Cerebellar cortex (tissue), 1 donor: ENCODE results near the gene TRMT5.

ENCODE experiments used
- DNase-seq: peaks from one replicate; pipeline ENCODE4 v3.0.0-alpha.2; 2015; ENCODE audit warnings: low spot score

The TRMT5 gene, protein sequence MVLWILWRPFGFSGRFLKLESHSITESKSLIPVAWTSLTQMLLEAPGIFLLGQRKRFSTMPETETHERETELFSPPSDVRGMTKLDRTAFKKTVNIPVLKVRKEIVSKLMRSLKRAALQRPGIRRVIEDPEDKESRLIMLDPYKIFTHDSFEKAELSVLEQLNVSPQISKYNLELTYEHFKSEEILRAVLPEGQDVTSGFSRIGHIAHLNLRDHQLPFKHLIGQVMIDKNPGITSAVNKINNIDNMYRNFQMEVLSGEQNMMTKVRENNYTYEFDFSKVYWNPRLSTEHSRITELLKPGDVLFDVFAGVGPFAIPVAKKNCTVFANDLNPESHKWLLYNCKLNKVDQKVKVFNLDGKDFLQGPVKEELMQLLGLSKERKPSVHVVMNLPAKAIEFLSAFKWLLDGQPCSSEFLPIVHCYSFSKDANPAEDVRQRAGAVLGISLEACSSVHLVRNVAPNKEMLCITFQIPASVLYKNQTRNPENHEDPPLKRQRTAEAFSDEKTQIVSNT

DNA sequence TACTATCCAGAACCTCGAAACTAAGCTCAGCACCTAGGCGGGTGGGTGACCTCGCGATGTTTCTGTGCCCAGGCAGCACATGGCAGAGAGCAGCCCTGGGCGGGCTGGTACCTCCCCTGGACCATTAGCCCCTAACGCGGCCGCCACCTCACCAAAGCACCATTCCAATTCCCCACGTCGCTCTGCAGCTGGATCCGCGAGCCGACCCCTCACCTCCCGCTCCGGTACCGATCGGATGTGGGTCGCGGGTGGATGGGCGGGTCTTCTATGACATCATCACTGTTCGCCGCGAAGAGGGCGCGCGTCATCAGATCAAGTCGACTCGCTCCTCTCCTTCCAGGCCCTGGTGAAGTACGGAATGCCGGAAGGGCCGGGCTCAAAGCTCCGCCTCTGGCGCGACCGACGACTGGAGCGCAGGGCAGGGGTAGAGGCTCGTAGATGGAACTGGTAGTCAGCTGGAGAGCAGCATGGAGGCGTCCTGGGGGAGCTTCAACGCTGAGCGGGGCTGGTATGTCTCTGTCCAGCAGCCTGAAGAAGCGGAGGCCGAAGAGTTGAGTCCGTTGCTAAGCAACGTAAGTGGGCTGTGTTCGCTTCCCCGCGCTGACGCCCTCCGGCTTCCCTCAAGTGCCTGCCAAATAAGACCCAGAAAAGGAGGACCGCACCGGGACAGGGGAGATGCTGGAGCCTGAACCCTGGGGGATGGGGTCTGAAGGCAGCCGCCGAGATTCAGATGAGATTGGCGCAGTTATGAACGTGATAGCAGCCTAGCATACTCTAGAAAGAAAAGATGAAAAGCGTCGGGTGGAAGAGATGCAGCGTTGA lies at the start of gene TRMT5, which contains the start of gene SLC38A6:
Gene TRMT5 (minus strand): TSS at position 269 of the 822 bp plus-strand sequence. CDS start 106 bp downstream, at position 163.
Gene SLC38A6 (plus strand): TSS at position 435 of the 822 bp plus-strand sequence. CDS start 33 bp downstream, at position 468.
- DNase-seq: peak; percentile 94

DNA sequence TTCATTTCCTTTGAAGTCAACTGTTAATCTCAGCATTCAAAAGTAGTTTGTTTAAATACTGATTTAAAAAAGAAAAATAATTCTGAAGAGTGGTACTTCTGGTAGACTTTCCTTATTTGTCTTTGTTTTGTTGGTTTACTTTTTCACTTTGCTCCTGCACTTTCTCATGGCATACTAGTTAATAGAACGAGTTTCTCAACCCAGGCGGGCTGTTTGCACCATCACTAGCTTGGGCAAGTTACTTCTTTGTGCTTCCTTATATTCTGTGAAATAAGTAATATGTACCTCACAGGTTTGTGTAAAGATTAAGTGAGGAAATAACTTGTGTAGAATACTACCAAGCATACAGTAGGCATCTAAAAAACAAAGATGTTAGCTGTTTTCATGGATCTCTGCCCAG lies 45.6 kb upstream of the TRMT5 start:
- no peak for DNase-seq

DNA sequence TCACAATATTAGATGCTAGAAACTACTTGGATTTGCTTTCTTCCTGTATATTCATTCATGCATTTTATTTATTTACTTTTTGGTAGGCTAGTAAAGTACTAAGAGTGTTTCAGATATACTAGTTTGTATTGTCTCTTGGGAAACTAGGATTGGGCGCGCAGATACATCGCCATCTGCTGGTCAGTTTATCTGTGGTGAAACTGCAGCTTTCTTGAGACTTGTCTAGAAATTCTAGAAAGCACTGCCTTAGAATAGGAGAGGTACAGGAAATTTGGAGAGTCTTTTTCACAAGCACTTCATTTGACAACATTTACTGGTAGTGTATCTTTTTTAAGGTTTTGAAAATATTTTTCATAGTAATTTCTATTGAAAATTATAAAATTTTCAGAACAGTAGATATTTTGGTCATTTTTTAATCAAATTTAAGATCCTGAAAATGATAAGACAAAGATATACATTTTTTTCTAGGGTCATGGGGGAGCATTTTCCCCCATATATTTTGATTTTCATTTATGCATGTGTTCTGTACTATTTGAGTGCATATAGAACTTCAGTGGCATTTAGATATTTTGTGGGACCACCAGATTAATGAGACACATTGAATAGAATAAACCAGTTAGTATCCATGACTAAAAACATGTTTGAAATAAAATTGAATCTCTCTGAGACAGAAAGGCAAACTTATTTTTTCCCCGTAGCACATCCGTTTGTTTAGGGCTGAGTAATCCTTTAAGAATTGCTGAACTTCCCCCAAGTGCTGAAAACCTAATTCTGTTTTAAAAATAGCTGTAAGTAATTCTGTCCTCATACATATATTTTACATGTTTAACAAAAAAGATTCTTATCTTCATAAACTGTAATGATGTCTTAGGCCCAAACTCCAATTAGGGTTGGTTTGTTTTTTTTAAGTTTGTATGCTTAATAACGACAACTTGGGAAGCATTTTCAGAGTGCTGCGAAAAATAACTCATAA lies 44.7 kb upstream of the TRMT5 start:
- DNase-seq: peak; percentile 80

DNA sequence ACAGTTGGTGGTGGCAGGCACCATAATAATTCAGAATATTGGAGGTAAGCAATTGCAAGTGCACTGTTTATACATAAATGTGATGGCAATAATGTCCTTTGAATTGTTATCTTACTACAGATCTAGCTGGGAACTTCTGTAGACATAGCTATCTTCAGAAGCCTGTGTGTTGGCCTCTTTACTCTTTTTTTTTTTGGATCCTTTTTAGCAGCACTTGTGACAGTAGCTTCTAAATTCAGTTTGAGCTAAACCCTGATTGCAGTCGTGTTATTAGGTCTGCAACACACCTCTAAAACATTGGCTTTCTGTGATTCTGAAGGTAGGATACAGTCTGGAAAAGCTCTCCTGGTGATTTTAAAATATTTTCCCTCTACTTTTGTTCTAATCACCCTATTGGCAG lies 38.7 kb upstream of the TRMT5 start:
- DNase-seq: no peak

DNA sequence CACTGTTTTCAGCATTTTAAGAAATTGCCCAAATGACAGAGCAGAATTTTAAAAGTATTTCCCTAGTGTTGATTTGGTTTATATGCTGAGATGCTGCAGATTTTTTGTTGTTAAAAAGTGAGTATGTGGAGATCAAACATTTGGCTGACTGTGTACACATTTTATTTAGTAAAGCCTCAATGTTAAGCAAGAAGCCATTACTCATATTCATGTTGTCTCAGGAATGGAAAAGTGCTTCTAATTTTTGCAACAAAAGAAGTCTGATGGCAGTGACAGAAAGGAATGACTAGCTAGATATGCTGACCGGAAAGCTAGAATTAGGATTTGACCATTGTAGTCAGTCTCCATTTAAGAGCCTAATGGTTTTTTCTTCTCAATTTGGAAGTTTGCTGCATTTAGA lies 22.7 kb upstream of the TRMT5 start:
- no peak for DNase-seq

DNA sequence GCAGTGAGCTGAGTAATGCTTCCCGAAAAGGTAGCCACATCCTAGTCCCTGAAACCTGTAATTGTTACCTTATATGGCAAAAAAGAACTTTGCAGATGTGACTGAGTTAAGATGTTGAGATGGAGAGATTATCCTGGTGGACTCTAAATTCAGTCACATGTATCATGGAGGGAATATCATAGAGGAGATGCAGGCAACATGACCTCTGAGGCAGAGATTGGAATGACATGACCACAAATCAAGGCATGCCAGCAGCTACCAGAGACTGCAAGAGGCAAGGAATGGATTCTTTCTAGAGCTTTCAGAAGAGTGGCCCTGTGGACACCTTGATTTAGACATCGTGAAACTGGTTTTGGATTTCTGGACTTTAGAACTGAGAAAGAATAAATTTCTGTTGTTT lies 18.7 kb upstream of the TRMT5 start:
- DNase-seq: no peak

DNA sequence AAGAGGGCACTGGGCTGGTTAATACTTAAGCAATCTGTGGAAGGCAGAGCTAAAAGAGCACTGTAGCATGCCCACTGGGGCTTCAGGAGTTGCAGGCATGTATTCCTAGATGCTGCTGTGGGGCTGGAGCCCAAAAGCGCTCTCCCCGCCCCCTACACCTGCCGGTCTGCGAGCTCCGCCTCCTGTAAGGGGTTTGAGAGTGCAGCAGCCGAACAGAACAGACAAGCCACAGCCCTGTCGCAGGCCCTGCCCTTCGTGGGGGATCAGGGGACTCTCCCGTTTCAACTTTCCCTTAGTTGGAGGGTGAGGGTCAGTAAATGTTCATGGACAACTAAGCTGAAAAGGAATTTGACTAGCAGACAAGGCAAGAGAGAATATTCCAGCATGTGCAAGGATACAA lies 17.7 kb upstream of the TRMT5 start:
- DNase-seq: no peak

DNA sequence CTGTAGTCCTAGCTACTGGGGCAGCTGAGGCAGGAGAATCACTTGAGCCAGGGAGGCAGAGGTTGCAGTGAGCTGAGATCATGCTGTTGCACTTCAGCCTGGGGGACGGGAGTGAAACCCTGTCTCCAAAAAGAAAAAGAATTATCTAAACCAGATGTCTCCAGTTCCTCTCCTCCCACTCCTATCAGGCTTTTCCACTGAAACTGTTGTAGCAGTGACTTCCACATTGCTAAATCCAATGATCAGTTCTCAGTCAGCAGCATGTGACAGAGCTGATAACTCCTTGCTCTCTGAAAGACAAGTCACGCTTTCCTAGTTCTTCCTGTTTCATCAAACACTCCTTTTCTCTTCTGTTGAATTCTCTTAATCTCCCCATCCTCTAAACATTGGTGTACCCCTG lies 8.7 kb upstream of the TRMT5 start:
- DNase-seq: no peak

DNA sequence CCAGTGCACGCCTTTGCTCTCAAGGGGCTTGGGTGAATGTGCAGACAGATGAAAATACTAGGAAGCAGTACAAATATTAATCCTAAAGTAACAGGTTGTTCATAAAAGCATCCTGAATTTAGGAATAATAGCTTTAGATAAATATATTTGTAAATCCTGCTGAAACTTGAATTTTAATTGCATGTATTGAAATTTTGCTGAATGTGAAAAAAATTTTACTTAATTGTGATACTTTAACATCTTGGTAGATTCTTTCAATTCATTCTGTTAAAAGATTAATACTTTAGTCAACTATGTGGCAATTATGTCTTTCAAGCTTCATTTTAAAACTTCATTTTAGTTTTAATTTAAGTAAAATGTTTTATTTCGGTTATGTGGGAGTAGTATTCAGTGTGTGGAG lies 5.6 kb upstream of the TRMT5 start:
- DNase-seq: no peak

DNA sequence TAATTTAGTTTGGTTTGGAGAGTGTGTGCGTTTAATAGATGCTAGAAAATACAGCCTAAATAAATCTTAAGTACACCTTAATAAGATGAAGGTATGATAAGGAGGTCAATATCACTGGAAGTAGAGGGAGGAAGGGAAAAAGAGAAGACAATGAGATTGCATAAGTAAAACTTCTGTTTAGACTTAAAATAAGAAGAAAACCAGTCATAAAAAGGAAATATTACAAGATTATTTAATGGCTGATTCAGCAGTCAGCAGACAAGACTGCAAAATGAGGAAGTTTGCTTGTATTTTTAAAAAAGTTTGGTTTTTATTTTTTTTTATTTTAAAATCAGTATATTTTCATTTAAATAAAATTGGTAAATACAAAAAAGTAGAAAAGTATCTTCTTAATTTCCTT lies 3.3 kb upstream of the TRMT5 start:
- DNase-seq: no peak

DNA sequence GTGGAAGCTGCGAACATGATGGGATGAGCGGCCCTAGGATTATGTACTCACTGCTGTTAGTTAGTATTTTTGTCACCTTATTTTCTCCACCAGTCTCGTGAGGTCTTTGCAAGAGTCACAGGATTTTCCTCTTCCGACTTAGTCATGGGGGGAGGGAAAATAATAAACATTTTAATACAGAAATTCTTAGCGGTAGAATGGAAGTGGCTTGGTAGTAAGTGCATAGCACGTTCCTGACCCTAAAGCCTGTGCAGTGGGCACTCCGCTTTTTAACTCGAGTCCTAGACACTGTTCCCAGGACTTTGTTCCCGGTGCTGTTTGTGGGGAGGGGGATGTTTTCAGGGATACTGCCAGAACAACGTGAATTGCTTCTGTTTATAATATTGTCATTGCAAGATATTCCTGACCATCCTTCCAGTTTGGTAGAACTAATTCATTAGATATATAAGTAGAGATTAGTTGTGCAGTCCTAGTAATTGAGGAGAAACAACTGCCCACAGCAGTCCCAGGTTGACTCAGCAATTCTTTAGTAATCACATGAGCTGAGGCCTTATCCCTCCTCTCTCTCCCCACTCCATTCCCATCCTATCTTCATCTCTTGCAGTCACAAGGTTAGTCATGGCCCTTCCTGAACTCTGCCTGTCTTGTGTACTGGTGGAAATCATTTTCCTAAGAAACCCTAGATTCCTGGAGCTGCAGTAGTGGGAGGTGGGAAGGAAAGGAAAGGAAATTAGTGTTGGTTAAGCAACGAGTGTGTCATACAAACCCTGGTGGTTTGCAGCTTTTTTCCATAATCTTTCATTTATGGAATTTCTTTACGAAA lies 965 bp upstream of the TRMT5 start:
- DNase-seq: peak; percentile 40

DNA sequence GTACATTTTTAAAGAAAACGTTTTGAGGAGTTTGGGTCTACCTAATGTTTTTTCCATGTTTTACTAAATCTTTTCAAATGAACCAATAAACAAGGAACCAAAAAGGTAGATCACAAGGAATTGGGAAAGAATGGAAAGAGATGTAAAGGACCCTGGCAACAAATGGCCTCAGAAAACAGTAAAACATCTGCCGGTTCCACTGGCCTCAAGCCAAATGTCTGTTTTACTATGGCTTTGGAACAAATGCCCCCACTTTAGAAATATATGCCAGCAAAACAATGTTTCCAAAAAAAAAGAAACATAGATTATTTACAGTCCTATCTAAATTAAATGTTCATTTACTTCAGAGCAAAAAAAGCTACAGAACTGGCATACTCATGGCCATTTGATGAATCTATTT lies 3.0 kb downstream of the TRMT5 start:
- no peak for DNase-seq

DNA sequence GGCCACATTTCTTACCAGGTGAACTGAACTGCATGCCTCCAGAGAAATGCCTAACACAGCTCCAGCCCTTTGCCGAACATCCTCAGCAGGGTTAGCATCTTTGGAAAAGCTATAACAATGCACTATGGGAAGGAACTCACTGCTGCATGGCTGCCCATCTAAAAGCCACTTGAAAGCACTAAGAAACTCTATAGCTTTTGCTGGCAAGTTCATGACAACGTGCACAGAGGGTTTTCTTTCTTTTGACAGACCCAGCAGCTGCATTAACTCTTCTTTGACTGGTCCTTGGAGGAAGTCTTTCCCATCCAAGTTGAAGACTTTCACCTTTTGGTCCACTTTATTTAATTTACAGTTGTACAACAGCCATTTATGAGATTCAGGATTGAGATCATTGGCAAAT lies 5.3 kb downstream of the TRMT5 start:
- DNase-seq: no peak

DNA sequence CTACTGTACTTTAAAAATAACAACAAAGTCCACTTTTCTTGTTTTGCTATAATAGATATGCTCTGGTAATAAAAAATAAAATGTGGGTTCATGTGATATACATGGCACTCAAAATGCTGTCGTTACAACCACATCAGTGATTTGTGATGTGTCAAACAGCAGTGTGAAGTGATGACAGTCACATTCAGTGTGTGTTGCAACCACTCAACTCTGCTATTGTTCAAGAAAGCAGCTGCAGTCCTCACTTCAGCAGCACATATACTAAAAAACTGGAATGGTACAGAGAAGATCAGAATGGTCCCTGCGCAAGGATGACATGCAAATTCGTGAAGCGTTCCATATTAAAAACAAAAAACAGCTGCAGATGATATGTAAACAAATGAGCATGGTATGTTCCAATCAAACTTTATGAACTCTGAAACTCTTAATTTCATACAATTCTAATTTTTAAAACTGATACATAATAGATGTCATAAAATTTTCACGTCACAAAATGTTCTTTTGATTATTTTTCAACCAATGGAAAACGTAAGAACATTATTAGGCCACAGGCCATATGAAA lies 6.7 kb downstream of the TRMT5 start:
- no peak for DNase-seq

DNA sequence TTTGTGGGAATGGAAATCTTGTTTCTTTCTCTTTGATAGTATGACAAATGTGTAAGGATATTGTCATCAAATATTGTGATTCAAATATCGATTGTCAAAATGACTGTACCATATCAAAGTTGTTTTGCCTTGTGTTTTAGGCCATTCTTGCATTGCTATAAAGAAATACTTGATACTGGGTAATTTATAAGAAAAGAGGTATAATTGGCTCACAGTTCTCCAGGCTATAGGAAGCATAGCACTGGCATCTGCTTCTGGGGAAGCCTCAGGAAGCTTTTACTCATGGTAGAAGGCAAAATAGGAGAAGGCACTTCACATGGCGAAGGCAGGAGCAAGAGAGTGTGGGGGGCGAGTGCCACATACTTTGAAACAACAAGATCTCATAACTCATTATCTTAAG lies 7.8 kb downstream of the TRMT5 start:
- no peak for DNase-seq

DNA sequence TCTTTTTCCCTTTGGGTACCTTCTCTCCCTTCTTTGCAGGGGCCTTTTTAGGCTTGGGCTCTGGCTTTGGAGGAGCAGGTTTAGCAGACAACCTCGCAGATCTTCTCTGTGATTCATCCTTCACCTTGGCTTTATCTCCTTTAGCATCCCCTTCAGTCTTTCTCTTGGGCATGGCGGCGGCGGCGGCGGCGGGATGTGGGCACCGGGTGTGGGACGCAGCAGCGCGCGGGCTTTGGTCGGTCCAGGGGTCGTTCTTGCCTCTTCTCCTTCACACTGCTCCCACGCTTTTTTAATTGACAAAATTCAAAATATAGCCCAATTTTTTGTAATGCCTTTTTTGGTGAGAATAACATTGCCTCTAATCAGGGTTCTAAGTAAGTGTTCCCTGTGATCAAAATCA lies 8.6 kb downstream of the TRMT5 start:
- no peak for DNase-seq

DNA sequence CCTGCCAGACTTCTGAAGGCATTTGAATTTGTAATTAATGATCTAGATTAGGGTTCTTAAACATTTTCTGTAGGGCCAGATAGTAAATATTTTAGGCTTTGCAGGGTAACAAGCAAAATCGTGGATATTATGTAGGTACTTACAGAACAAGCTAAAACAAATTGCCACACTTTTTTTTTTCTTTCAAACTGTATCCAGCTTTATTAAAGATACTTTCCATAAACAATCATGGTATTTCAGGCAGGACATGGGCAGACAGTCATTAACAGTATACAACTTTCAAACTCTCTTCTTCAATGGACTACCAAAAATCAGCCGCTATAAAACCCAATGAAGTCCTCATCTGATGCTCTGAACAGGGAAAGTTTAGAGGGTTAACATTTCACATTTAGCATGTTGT lies 9.6 kb downstream of the TRMT5 start:
- no peak for DNase-seq

DNA sequence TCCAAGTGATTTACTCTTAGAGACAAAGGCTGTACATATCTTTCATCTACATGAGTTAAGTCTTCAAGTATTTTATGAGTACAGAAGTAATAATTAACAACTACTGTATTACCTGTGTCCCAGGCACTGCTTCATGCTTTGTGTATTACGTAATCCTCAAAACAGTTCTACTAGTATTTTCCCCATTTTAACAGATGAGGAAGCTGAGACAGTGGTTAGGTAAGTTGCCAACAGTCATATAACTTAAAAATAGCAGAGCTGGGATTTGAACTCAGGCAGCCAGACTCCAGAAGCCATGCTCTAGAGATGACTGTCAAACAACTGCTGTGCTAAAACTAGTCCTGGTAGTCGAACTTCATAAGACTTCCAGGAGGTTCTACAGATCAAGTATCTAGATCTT lies 10.7 kb downstream of the TRMT5 start:
- DNase-seq: no peak

DNA sequence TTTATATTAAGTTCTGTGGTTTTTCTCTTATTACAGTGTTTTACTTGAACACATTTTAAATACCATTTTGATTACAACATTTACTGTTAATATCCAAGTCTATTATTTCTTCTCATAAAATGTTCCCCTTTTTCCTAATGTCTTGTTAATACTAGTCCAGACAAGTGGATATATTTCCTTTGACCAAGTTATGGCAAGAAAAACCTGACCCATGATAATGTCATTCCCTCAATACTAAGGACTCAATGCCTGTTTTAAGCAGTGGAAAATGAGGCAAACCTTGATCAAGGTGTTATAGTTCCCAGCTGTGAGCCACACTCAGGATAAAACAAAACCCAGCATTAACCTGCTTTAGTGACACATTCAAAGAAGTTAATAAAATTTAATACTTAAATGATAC lies 12.2 kb downstream of the TRMT5 start:
- DNase-seq: no peak

DNA sequence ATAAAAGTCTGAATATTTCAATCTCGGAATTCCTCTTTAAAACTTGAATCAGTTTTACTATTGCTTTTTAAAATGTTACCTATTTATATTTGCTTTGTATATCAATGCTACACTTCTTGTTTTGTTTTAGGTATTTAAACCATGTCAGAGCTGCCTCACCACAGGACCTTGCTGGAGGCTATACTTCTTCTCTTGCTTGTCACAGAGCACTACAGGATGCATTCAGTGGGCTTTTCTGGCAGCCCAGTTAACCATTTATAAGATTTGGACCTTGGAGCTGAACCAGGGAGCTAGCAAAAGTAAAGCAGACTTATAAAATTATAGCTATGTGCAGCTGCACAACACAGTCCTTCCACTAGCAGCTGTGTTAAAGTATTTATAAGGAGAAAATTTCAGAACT lies 12.8 kb downstream of the TRMT5 start:
- DNase-seq: no peak

DNA sequence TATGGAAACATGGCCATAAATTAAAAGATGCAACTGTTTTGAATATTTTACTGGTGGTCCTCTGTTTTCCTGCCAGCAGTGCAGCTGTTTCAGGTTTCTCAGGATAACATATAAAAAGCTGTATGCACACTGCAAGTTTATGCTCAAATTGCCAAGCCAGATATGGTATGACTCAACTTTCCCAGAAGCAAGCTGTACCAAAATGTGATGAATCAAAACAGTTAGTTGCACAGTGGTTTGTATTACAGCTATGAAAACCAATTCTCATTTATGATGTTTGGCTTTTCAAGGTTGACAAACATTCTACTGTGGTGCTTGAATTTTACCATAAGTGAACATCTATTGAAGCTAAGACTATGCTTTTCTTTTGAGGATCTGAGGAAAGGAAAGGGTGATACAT lies 15.5 kb downstream of the TRMT5 start:
- DNase-seq: no peak
